NB4 (cell line): ENCODE measurements around the gene MAST1.

Experiments
- POLR2A ChIP-seq: IDR thresholded peaks from 2 replicates; pipeline ENCODE4 v1.6.1; 2011; ENCODE audit warnings: mild to moderate bottlenecking; ENCODE audit not compliant: insufficient read length; ENCODE audit errors: extremely low read depth
- TF ChIP-seq, protein P1 (sequence below): IDR thresholded peaks from one replicate; pipeline ENCODE4 v1.5.1; 2012; ENCODE audit warnings: low read depth, low read length

DNA sequence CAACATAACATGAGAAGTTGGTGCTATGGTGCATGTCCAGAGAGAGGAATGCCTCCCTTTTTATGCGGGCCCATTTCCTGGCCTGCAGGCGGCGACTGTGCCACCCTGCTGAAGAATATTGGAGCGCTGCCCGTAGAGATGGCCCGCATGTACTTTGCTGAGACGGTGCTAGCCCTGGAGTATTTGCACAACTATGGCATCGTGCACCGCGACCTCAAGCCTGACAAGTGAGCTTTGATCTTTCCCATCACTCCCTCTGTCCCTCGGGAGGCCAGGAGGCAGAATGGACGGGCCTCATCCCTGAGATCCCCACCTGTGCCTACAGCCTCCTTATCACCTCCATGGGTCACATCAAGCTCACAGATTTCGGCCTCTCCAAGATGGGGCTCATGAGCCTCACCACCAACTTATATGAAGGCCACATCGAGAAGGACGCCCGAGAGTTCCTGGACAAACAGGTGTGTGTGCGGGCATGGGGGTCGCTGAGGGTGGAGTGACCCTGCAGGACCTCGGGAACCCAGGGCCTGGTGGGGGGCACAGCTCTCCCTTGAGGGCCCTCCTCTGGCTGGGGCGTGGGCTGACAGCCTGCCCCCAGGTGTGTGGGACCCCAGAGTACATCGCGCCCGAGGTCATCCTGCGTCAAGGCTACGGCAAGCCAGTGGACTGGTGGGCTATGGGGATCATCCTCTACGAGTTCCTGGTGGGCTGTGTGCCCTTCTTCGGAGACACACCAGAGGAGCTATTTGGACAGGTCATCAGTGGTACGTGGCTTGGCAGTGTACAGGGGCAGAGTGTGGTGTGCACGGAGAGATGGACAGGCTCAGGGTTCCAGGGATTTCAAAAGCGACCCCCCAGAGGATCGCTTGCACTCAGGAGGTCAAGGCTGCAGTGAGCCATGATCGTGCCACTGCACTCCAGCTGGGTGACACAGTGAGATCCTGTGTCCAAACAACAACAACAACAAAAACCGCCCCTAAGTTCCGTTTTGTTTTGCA, 26.7 kb downstream of the MAST1 start:
- TF ChIP-seq, protein P1, sequence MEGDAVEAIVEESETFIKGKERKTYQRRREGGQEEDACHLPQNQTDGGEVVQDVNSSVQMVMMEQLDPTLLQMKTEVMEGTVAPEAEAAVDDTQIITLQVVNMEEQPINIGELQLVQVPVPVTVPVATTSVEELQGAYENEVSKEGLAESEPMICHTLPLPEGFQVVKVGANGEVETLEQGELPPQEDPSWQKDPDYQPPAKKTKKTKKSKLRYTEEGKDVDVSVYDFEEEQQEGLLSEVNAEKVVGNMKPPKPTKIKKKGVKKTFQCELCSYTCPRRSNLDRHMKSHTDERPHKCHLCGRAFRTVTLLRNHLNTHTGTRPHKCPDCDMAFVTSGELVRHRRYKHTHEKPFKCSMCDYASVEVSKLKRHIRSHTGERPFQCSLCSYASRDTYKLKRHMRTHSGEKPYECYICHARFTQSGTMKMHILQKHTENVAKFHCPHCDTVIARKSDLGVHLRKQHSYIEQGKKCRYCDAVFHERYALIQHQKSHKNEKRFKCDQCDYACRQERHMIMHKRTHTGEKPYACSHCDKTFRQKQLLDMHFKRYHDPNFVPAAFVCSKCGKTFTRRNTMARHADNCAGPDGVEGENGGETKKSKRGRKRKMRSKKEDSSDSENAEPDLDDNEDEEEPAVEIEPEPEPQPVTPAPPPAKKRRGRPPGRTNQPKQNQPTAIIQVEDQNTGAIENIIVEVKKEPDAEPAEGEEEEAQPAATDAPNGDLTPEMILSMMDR = peak; percentile 31
- no peak for TF ChIP-seq POLR2A
